Lower lobe of right lung (tissue), 2 donors: Measurements from ENCODE around the gene IL17D. TPM values are rescaled to one million over a fixed set of nuclear protein-coding genes. Genes with fewer than 3 reads are reported as not detected.
A peak's percentile ranks its signal among the peaks of the same experiment; 100 is the strongest.

Experiments used
- ATAC-seq, 2 donors: fragments of 200-7000 bp; cut with Tn5 transposase; one replicate each; pipeline ENCODE4 v1.9.1; 2020 to 2022; ENCODE audit warnings: mild to moderate bottlenecking in 2 of 2, moderate library complexity in 2 of 2
- DNase-seq: peaks from one replicate; pipeline ENCODE4 v3.0.0-alpha.2; 2020
- H3K27ac ChIP-seq: fragments of 200-600 bp; one replicate; pipeline ENCODE4 v1.8.0; 2022
- H3K27me3 ChIP-seq: fragments of 200-600 bp; one replicate; pipeline ENCODE4 v1.8.0; 2022; ENCODE audit warnings: low read depth
- H3K36me3 ChIP-seq: fragments of 200-600 bp; one replicate; pipeline ENCODE4 v1.8.0; 2022; ENCODE audit warnings: mild to moderate bottlenecking
- H3K4me1 ChIP-seq: fragments of 200-600 bp; one replicate; pipeline ENCODE4 v1.8.0; 2022
- H3K4me3 ChIP-seq: fragments of 200-600 bp; one replicate; pipeline ENCODE4 v1.8.0; 2022; ENCODE audit warnings: mild to moderate bottlenecking
- H3K9me3 ChIP-seq: fragments of 200-600 bp; one replicate; pipeline ENCODE4 v1.8.0; 2022
- intact Hi-C: fragments of 100-400 bp; cut with DNase I; formaldehyde crosslinking; loops from one replicate; pipeline ENCODE4 v1.11.0; 2022
- total RNA-seq: library from RNA; stranded (reverse); fragmentation: NEBNext Ultra II Directional; extraction: Animal tissue kit (Norgen Biotek cat#: 25700); gene quantifications from one replicate; pipeline ENCODE4 v1.2.1, GENCODE V29; 2021
- TF ChIP-seq, protein P1 (sequence below): fragments of 200-600 bp; IDR thresholded peaks from one replicate; pipeline ENCODE4 v1.8.0; 2022; ENCODE audit warnings: antibody characterized with exemption, mild to moderate bottlenecking
- donor health status: DM: no; HTN: yes; CAD: no; lungs with severe emphysema.

Gene IL17D
- total RNA-seq, 1 donor from 2014 or later = 1.5 TPM

DNA sequence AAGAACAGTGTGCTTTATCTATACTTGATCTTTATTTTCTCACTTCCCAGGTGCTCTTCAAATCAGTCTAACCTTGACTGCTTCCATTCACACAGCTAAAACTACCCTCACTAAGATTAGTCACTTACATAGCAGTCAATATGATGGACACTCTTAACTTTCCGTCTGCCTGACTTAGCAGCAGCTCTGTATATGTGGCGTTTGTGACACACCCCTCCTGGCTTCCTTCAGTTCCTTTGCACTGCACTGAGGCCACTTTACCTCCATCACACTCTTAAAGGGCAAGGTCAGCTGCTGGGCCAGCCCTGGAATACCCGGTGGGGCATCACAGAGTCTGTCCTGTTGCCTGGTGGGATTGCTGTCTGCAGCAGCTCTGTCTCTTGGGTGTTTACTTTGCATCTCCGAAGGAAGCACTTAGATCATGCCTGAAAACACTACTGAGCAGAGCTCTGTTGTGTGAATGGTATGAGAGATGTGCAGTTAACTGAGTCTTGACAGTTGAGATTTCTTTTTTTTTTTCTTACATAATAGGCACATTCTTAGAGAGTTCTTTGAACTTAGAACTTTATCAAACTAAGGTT, 35.6 kb upstream of the IL17D start:
- intact Hi-C loops = no loop called here
- Histone ChIP-seq H3K27ac (no peak overlapping the region), H3K27me3 (no peaks in the 10 kb centered on the region), H3K9me3 (no peaks in the 10 kb centered on the region), H3K36me3 (peaks cover 9% of the 10 kb centered on the region), H3K4me3 (no peak overlapping the region), H3K4me1 (no peaks in the 10 kb centered on the region)
- no peak for ATAC-seq
- no peak for DNase-seq
- TF ChIP-seq, protein P1, sequence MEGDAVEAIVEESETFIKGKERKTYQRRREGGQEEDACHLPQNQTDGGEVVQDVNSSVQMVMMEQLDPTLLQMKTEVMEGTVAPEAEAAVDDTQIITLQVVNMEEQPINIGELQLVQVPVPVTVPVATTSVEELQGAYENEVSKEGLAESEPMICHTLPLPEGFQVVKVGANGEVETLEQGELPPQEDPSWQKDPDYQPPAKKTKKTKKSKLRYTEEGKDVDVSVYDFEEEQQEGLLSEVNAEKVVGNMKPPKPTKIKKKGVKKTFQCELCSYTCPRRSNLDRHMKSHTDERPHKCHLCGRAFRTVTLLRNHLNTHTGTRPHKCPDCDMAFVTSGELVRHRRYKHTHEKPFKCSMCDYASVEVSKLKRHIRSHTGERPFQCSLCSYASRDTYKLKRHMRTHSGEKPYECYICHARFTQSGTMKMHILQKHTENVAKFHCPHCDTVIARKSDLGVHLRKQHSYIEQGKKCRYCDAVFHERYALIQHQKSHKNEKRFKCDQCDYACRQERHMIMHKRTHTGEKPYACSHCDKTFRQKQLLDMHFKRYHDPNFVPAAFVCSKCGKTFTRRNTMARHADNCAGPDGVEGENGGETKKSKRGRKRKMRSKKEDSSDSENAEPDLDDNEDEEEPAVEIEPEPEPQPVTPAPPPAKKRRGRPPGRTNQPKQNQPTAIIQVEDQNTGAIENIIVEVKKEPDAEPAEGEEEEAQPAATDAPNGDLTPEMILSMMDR = no peak

DNA sequence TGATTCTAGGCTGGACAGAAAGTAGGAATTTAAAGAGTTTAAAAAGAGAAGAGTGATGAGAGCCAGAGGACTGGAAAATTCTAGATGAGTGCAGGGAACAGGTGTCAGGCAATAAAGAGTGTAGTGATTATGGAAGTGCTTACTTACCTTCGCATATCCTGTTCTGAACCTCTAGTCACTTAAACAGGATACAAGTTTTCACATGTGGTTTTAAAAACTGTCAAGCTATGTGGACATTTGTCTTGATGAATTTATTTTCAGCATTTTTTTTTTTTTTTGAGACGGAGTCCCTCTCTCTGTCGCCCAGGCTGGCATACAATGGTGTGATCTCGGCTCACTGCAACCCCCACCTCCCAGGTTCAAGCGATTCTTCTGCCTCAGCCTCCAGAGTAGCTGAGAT, 34.3 kb upstream of the IL17D start:
- H3K27me3 ChIP-seq = no peaks in the 10 kb centered on the region
- ATAC-seq (no peak), DNase-seq (no peak)
- intact Hi-C loops = no loop called here
- no peak overlapping the region for H3K4me3 ChIP-seq
- H3K9me3 ChIP-seq = no peaks in the 10 kb centered on the region
- no peak overlapping the region for H3K27ac ChIP-seq
- peaks cover 7% of the 10 kb centered on the region for H3K36me3 ChIP-seq
- H3K4me1 ChIP-seq = no peaks in the 10 kb centered on the region
- TF ChIP-seq, protein P1 = no peak

DNA sequence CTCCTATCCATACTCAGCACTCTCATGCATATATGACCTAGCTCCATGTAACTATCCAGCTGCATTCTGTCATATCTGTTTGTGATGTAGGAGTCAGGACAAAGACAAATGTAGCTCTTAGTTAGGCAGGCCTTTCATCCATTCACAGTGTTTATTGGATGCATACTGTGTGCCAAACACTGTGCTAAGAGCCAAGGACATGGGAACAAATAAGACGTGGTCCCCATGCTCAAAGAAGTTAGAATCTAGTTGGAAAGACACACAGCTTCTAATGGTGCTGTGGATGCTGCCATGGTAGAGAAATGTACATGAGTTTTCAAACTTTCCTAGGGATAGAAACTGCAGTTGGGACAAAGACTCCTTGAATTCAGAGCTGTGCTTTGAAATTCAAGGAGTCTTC, 31.7 kb upstream of the IL17D start:
- no peak overlapping the region for H3K4me3 ChIP-seq
- H3K27ac ChIP-seq = no peak overlapping the region
- H3K4me1 ChIP-seq = no peaks in the 10 kb centered on the region
- no peak for ATAC-seq
- no peak for DNase-seq
- TF ChIP-seq, protein P1 = no peak
- H3K9me3 ChIP-seq = no peaks in the 10 kb centered on the region
- intact Hi-C loops = no loop called here
- peaks cover 7% of the 10 kb centered on the region for H3K36me3 ChIP-seq
- H3K27me3 ChIP-seq = no peaks in the 10 kb centered on the region

DNA sequence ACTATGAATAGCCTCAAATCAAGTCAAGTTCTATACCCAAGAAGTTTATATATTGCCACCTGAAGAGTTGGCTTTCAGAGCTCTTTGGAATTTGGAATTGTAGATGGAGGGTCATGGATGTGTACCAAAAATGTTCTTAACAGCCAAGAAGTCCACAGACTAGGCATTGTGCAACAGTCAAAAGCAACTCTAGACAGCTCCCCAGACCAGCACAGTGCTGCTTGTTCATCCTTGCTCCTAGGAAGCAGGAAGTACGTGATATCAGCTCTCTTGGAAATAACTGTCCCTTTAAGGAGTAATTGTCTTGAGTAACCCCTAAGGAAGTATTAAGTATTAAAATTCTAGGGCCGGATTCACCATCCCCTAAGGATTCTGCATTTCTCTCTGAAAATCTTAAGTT, 30.7 kb upstream of the IL17D start:
- H3K4me1 ChIP-seq = no peaks in the 10 kb centered on the region
- no peak overlapping the region for H3K4me3 ChIP-seq
- H3K27me3 ChIP-seq = no peaks in the 10 kb centered on the region
- ATAC-seq (peak; percentile 58 to 73), DNase-seq (no peak)
- intact Hi-C loops = no loop called here
- H3K27ac ChIP-seq = no peak overlapping the region
- peaks cover 7% of the 10 kb centered on the region for H3K36me3 ChIP-seq
- no peaks in the 10 kb centered on the region for H3K9me3 ChIP-seq
- TF ChIP-seq, protein P1 = no peak

DNA sequence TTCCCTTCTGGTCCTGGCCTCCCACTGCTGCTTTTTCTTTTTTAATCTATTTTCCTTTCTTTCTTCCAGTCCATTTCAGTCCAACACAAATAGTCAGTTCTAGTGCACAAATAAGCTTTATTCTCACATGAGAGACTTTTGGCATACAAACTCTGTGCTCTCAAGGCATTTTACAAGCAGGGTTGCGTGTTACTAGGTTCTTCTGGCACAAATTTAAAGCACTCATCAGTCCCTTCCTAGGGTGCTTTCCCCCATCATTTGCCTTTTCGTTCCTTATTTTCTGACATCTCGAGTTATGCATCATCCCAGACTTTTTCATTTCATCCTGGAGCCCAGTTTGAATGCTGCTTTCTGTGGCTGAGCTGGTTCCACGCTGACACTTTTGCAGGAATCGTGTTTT, 29.8 kb upstream of the IL17D start:
- no peaks in the 10 kb centered on the region for H3K9me3 ChIP-seq
- no peaks in the 10 kb centered on the region for H3K4me1 ChIP-seq
- TF ChIP-seq, protein P1 = no peak
- intact Hi-C loops = no loop called here
- DNase-seq (no peak), ATAC-seq (no peak)
- H3K36me3 ChIP-seq = peaks cover 7% of the 10 kb centered on the region
- H3K27me3 ChIP-seq = no peaks in the 10 kb centered on the region
- H3K27ac ChIP-seq = no peak overlapping the region
- no peak overlapping the region for H3K4me3 ChIP-seq
